Measurements from ENCODE around the gene ZFAND3. TPM values are rescaled to one million over a fixed set of nuclear protein-coding genes. Genes with fewer than 3 reads are reported as not detected.

The ZFAND3 gene
- total and polyA plus RNA-seq, 2 of the 4 experiments (the other 2 are of a cell fraction): 10.9 to 26.7 TPM

- Histone ChIP-seq H3K27ac (ENCODE audit: insufficient read depth, low read length) (no peak overlapping the region), H3K4me2 (ENCODE audit: low read depth, low read length) (no peak overlapping the region; the same call in 1 of the 2 replicates), H2AFZ (replicated peaks; ENCODE audit: low read length, poor library complexity) (no peak overlapping the region), H2AK9ac (replicated peaks; ENCODE audit: low read depth, low read length, poor library complexity) (no peak overlapping the region), H3K9me1 (ENCODE audit: insufficient read depth, low read length) (peaks cover 36% of the 10 kb centered on the region), H3K14ac (replicated peaks; ENCODE audit: low read depth, low read length) (no peak overlapping the region), H3K9me3 (ENCODE audit: control insufficient read depth, insufficient read depth, low read length) (no peaks in the 10 kb centered on the region), H3K36me3 (ENCODE audit: control insufficient read depth, insufficient read depth, low read length) (no peaks in the 10 kb centered on the region; the same call in none of the 2 replicates), H3K4me3 (ENCODE audit: insufficient read depth, low read depth, low read length) (no peak overlapping the region), H2BK15ac (ENCODE audit: low read depth, low read length) (no peak overlapping the region), H2AK5ac (ENCODE audit: low read depth, low read length) (no peak overlapping the region), H4K5ac (ENCODE audit: low read depth, low read length) (no peak overlapping the region), H3K56ac (ENCODE audit: extremely low read depth, insufficient read depth, low read length) (no peak overlapping the region), H2BK120ac (ENCODE audit: low read depth, low read length) (no peak overlapping the region), H3K4ac (ENCODE audit: low read depth, low read length) (no peak overlapping the region), H3K27me3 (ENCODE audit: control insufficient read depth, insufficient read depth, low read length) (no peaks in the 10 kb centered on the region), H3K4me1 (ENCODE audit: control insufficient read depth, insufficient read depth, low read length) (peaks cover 24% of the 10 kb centered on the region), H2BK5ac (ENCODE audit: low read depth, low read length, poor library complexity, severe bottlenecking) (no peak overlapping the region), H3K79me1 (ENCODE audit: low read depth in 1 of 2, low read length in 2 of 2) (peaks cover 14 to 74% of the 10 kb centered on the region in 2 experiments; a peak in 3 of 4 replicates), H4K91ac (ENCODE audit: insufficient read depth, low read depth, low read length) (no peak overlapping the region), H4K8ac (ENCODE audit: low read depth in 2 of 2, low read length in 2 of 2) (no peak overlapping the region), H2BK20ac (ENCODE audit: low read depth, low read length) (no peak overlapping the region), H4K20me1 (ENCODE audit: insufficient read depth, low read length) (peaks cover 95% of the 10 kb centered on the region), H3K23ac (ENCODE audit: low read depth, low read length) (no peak overlapping the region), H3K18ac (ENCODE audit: low read depth, low read length) (no peak overlapping the region), H3K9ac (ENCODE audit: low read depth, low read length) (no peak overlapping the region)
- no TSS peak for BruUV-seq (replicated peaks)
- TF ChIP-seq, protein P1, sequence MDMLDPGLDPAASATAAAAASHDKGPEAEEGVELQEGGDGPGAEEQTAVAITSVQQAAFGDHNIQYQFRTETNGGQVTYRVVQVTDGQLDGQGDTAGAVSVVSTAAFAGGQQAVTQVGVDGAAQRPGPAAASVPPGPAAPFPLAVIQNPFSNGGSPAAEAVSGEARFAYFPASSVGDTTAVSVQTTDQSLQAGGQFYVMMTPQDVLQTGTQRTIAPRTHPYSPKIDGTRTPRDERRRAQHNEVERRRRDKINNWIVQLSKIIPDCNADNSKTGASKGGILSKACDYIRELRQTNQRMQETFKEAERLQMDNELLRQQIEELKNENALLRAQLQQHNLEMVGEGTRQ (IDR thresholded peaks at IDR 0.05; ENCODE audit: low read depth, low read length): no peak
- no peak for TF ChIP-seq NFE2L2 (IDR thresholded peaks at IDR 0.05; ENCODE audit: low read depth, low read length)
- TF ChIP-seq ELK1 (IDR thresholded peaks at IDR 0.05; ENCODE audit: borderline replicate concordance, low read depth, low read length): no peak
- TF ChIP-seq, protein P2, sequence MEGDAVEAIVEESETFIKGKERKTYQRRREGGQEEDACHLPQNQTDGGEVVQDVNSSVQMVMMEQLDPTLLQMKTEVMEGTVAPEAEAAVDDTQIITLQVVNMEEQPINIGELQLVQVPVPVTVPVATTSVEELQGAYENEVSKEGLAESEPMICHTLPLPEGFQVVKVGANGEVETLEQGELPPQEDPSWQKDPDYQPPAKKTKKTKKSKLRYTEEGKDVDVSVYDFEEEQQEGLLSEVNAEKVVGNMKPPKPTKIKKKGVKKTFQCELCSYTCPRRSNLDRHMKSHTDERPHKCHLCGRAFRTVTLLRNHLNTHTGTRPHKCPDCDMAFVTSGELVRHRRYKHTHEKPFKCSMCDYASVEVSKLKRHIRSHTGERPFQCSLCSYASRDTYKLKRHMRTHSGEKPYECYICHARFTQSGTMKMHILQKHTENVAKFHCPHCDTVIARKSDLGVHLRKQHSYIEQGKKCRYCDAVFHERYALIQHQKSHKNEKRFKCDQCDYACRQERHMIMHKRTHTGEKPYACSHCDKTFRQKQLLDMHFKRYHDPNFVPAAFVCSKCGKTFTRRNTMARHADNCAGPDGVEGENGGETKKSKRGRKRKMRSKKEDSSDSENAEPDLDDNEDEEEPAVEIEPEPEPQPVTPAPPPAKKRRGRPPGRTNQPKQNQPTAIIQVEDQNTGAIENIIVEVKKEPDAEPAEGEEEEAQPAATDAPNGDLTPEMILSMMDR (conservative IDR thresholded peaks at IDR 0.05; ENCODE audit: low read depth, low read length): no peak
- TF ChIP-seq MAZ (IDR thresholded peaks at IDR 0.05; ENCODE audit: borderline replicate concordance, low read depth, low read length): no peak
- no peak for TF ChIP-seq POLR2A (IDR thresholded peaks at IDR 0.05; ENCODE audit: low read depth, low read length)
- TF ChIP-seq CHD1 (IDR thresholded peaks at IDR 0.05; ENCODE audit: low read depth, low read length): no peak
- TF ChIP-seq RCOR1 (IDR thresholded peaks at IDR 0.05; ENCODE audit: insufficient replicate concordance, low read length): no peak
- no peak for TF ChIP-seq BHLHE40 (IDR thresholded peaks at IDR 0.05; ENCODE audit: low read depth, low read length)
- no peak for TF ChIP-seq CEBPB (IDR thresholded peaks at IDR 0.05; ENCODE audit: low read depth, low read length)
- no peak for TF ChIP-seq FOS (IDR thresholded peaks at IDR 0.05; ENCODE audit: low read depth, low read length)
- TF ChIP-seq MAFK (IDR thresholded peaks at IDR 0.05; ENCODE audit: low read depth, low read length): no peak
- WGBS, 2 experiments (ENCODE audit: extremely low coverage in 2 of 2, insufficient read length in 1 of 2): 93% methylated on average over 3 of the region's 6 CpGs; no CpG with 5 or more reads in 1 of the 2 experiments
- intact Hi-C loops (cut with micrococcal nuclease): no loop called here
- ATAC-seq (ENCODE audit: low read depth) (peak; percentile 40; the same call in 1 of the 2 replicates), DNase-seq (no peak)
- POLR2A ChIA-PET (ENCODE audit: unreplicated experiment): no interaction called here
- CTCF ChIA-PET: no interaction called here
- in situ Hi-C loops (cut with MboI; ENCODE audit: low sequenced_read_pairs): no loop called here
- dilution Hi-C loops (cut with HindIII; ENCODE audit: low sequenced_read_pairs, unreplicated experiment): no loop called here
Measured at GRCh38 chr6:37826188-37826587, 6.7 kb downstream of the ZFAND3 start.

Data from IMR-90 (cell line).